Heart left ventricle (tissue), 13 donors: ENCODE results near the gene PRPF19.

Experiments
- CTCF ChIP-seq, 12 donors: fragments of 200-600 bp; sonication (generic) in 4 of 12; IDR thresholded peaks; one replicate each; pipeline versions ENCODE4 v1.5.0 to v1.8.0; 2018 to 2022; ENCODE audit warnings: antibody characterized with exemption in 12 of 12, mild to moderate bottlenecking in 5 of 12
- POLR2A ChIP-seq, 2 donors: fragments of 450-650 bp; IDR thresholded peaks; one replicate each; pipeline ENCODE4 v1.6.1; 2017; ENCODE audit warnings: antibody characterized with exemption in 2 of 2, mild to moderate bottlenecking in 2 of 2, moderate library complexity in 2 of 2
- donor health status: ischemic (EF 13 %, LVEDD 7.1; RV severe dilation, severe dysfunction).
- donor health status: DM: no; HTN: yes; CAD: no.
- donor health status: DM: no; HTN: no; CAD: no.
- donor health status: ischemic (EF 25% LVEDD 6.9; RV normal size, moderate dysfunction).
- donor health status: ischemic (EF 25% LVEDD 5.7; RV mildly dilated, moderate dysfunction).
- donor health status: ischemic (EF 35%, LVEDD 5.7; RV mildly dilated, moderate dysfunction).
- donor health status: nonischemic (EF 11% LVEDD 7.7; RV severe dilation, severe dysfunction).
- donor health status: DM: yes; HTN: yes; CAD: no.
- donor health status: PGD.
- donor health status: ischemic (EF 29% LVEDD 5.4; RV normal size, mild dysfunction).
- donor health status: nonischemic (EF 23%, LVEDD 6.1; RV moderate dilation, normal function).

- TF ChIP-seq POLR2A (IDR thresholded peaks at IDR 0.05) (no peak), CTCF (IDR thresholded peaks at IDR 0.05) (no peak)
Measured at GRCh38 chr11:60948250-60948649, 41.9 kb upstream of the PRPF19 start.
